Body of pancreas (tissue), 4 donors: ENCODE results near the gene TAF6L.

Experiments
- CTCF ChIP-seq, 7 experiments: fragments of 450-650 bp in 4 of 7; fragments of 200-600 bp in 3 of 7; sonication (generic) in 3 of 7; IDR thresholded peaks; one replicate each; pipeline ENCODE4 v1.5.1; 2016 to 2019; ENCODE audit warnings: antibody characterized with exemption in 7 of 7
- POLR2A ChIP-seq, 3 donors: fragments of 450-650 bp; IDR thresholded peaks; one replicate each; pipeline ENCODE4 v1.6.1; 2016; ENCODE audit warnings: antibody characterized with exemption in 3 of 3, mild to moderate bottlenecking in 2 of 3

- no peak for TF ChIP-seq CTCF (IDR thresholded peaks at IDR 0.05)
- no peak for TF ChIP-seq POLR2A (IDR thresholded peaks at IDR 0.05)
Observed at GRCh38 chr11:62747475-62748160, 23.6 kb upstream of the TAF6L start.
